K562 (cell line): ENCODE data around the gene AFM.

Experiments
- CBX5 ChIP-seq: IDR thresholded peaks from 2 replicates; pipeline ENCODE4 v1.6.1; 2014; ENCODE audit warnings: low read depth, borderline replicate concordance
- ESRRA ChIP-seq: fragments of 450-650 bp; IDR thresholded peaks from 2 replicates; pipeline ENCODE4 v1.6.1; 2014; ENCODE audit warnings: low read depth, mild to moderate bottlenecking, moderate library complexity, borderline replicate concordance
- GABPA ChIP-seq: fragments of 200-800 bp; sonication (Bioruptor generic); conservative IDR thresholded peaks from 2 replicates; pipeline ENCODE4 v1.6.1; 2016; ENCODE audit warnings: low read depth, missing genetic modification characterization, missing compliant biosample characterization
- POLR2AphosphoS5 ChIP-seq: IDR thresholded peaks from 2 replicates; pipeline ENCODE4 v1.6.1; 2011; ENCODE audit warnings: mild to moderate bottlenecking, low read depth, low read length, moderate library complexity; ENCODE audit not compliant: control insufficient read depth, insufficient read depth
- RFX5 ChIP-seq: IDR thresholded peaks from 2 replicates; pipeline ENCODE4 v1.6.1; 2011; ENCODE audit warnings: low read depth, mild to moderate bottlenecking, improper control_type of control experiment, low read length
- ZFX ChIP-seq: sonication (generic); formaldehyde crosslinking; IDR thresholded peaks from 2 replicates; pipeline ENCODE4 v1.8.0; 2022; ENCODE audit warnings: mild to moderate bottlenecking, missing genetic modification reagents, moderate library complexity
- TF ChIP-seq, protein P1 (sequence below), 3 experiments: IDR thresholded peaks in 2 of 3; conservative IDR thresholded peaks in 1 of 3; 2 replicates each; pipeline ENCODE4 v1.5.1; 2011 to 2012; ENCODE audit warnings: low read length in 3 of 3, mild to moderate bottlenecking in 3 of 3, control low read depth in 2 of 3, improper control_type of control experiment in 1 of 3, inconsistent platforms in 1 of 3, low read depth in 1 of 3, mixed read lengths in 1 of 3, moderate library complexity in 1 of 3; ENCODE audit not compliant: insufficient read depth in 2 of 3
- TF ChIP-seq, protein P2 (sequence below): sonication (generic); formaldehyde crosslinking; IDR thresholded peaks from 2 replicates; pipeline ENCODE4 v1.9.0; 2022; ENCODE audit warnings: mild to moderate bottlenecking, missing genetic modification reagents

DNA sequence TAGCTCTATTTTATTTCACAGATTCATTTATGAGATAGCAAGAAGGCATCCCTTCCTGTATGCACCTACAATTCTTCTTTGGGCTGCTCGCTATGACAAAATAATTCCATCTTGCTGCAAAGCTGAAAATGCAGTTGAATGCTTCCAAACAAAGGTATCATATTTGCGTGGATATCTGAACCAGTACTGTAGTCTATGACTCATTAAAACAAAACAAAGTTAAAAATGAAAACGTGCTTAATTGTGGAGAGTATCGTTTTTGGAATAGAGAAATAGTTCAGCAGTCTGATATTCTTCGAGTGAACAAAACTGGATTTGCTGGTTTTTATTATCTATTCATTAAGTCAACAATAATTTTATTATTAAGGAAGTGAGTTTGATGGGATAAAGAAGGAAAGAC, 39.3 kb upstream of the AFM start:
- TF ChIP-seq, protein P1, sequence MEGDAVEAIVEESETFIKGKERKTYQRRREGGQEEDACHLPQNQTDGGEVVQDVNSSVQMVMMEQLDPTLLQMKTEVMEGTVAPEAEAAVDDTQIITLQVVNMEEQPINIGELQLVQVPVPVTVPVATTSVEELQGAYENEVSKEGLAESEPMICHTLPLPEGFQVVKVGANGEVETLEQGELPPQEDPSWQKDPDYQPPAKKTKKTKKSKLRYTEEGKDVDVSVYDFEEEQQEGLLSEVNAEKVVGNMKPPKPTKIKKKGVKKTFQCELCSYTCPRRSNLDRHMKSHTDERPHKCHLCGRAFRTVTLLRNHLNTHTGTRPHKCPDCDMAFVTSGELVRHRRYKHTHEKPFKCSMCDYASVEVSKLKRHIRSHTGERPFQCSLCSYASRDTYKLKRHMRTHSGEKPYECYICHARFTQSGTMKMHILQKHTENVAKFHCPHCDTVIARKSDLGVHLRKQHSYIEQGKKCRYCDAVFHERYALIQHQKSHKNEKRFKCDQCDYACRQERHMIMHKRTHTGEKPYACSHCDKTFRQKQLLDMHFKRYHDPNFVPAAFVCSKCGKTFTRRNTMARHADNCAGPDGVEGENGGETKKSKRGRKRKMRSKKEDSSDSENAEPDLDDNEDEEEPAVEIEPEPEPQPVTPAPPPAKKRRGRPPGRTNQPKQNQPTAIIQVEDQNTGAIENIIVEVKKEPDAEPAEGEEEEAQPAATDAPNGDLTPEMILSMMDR (IDR thresholded peaks at IDR 0.05 in 2 of 3, conservative IDR thresholded peaks at IDR 0.05 in 1 of 3; ENCODE audit: insufficient read depth in 2 of 3, low read depth in 1 of 3, low read length in 3 of 3), result no peak
- no peak for TF ChIP-seq RFX5
- TF ChIP-seq, protein P2, sequence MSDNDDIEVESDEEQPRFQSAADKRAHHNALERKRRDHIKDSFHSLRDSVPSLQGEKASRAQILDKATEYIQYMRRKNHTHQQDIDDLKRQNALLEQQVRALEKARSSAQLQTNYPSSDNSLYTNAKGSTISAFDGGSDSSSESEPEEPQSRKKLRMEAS (CRISPR knock-in tag), result no peak
- no peak for TF ChIP-seq ESRRA
- TF ChIP-seq GABPA, result no peak
- TF ChIP-seq ZFX (CRISPR knock-in tag), result no peak
- no peak for TF ChIP-seq POLR2AphosphoS5
- no peak for TF ChIP-seq CBX5
